Kidney (tissue), 14 donors: ENCODE results near the gene ZNF35. TPM values are rescaled to one million over a fixed set of nuclear protein-coding genes. Genes with fewer than 3 reads are reported as not detected.
A peak's percentile ranks its signal among the peaks of the same experiment; 100 is the strongest.

Source experiments
- DNase-seq, 5 donors: peaks; one replicate each; pipeline ENCODE4 v3.0.0-alpha.2; 2013 to 2020
- FAIRE-seq: peaks from 2 replicates; lab custom pipeline; 2012; peaks lifted over from hg19 to GRCh38; lab: Jason Lieb, UNC
- H3K27ac ChIP-seq, 2 donors: one replicate each; pipeline ENCODE4 v1.7.0; 2013; ENCODE audit warnings: low read depth in 2 of 2, low read length in 2 of 2, inconsistent platforms in 1 of 2
- H3K27me3 ChIP-seq: one replicate; pipeline ENCODE4 v1.7.1; 2013; ENCODE audit warnings: low read length, inconsistent platforms; ENCODE audit not compliant: control insufficient read depth, insufficient read depth
- H3K36me3 ChIP-seq, 3 donors: one replicate each; pipeline versions ENCODE4 v1.7.0 to v1.7.1; 2013; ENCODE audit warnings: low read length in 3 of 3, control low read depth in 1 of 3, inconsistent platforms in 1 of 3; ENCODE audit not compliant: insufficient read depth in 3 of 3, control insufficient read depth in 2 of 3
- H3K4me1 ChIP-seq, 3 donors: one replicate each; pipeline versions ENCODE4 v1.7.0 to v1.7.1; 2013; ENCODE audit warnings: low read length in 3 of 3, inconsistent platforms in 1 of 3, low read depth in 1 of 3; ENCODE audit not compliant: control insufficient read depth in 2 of 3, insufficient read depth in 2 of 3
- H3K4me3 ChIP-seq, 3 donors: one replicate each; pipeline versions ENCODE4 v1.7.0 to v1.8.1; 2013; ENCODE audit warnings: low read length in 3 of 3, control low read depth in 1 of 3, inconsistent platforms in 1 of 3
- H3K9ac ChIP-seq, 3 donors: one replicate each; pipeline versions ENCODE4 v1.7.0 to v1.7.1; 2013; ENCODE audit warnings: low read length in 3 of 3, control low read depth in 1 of 3, inconsistent platforms in 1 of 3
- H3K9me3 ChIP-seq, 3 donors: one replicate each; pipeline versions ENCODE4 v1.7.0 to v1.7.1; 2013; ENCODE audit warnings: low read length in 3 of 3, control low read depth in 1 of 3, inconsistent platforms in 1 of 3; ENCODE audit not compliant: control insufficient read depth in 2 of 3, insufficient read depth in 1 of 3
- intact Hi-C: fragments of 100-400 bp; cut with DNase I; formaldehyde crosslinking; loops from one replicate; pipeline ENCODE4 v1.11.1; 2022
- polyA plus RNA-seq: library from polyadenylated mRNA; stranded (reverse); fragments of 350-450 nt; fragmentation: Illumina TruSeq; extraction: RNeasy Lipid Tissue Mini Kit (QIAGEN cat#74804); gene quantifications from one replicate; pipeline ENCODE4 v1.2.3, GENCODE V29; 2014; ENCODE audit warnings: low read depth, low replicate concordance; ENCODE audit not compliant: insufficient read depth
- total RNA-seq: library from RNA; stranded (reverse); fragmentation: NEBNext Ultra II Directional; extraction: Animal tissue kit (Norgen Biotek cat#: 25700); gene quantifications from one replicate; pipeline ENCODE4 v1.2.1, GENCODE V29; 2021
- TF ChIP-seq, protein P1 (sequence below): IDR thresholded peaks from 3 replicates; pipeline ENCODE4 v1.5.1; 2012; ENCODE audit warnings: mild to moderate bottlenecking, moderate library complexity, borderline replicate concordance; ENCODE audit not compliant: insufficient read depth; ENCODE audit errors: extremely low read depth
- donor health status: control.
- donor health status: control.
- donor health status: control.
- donor health status: control.
- donor health status: control.
- donor health status: DM: yes; HTN: yes; CAD: no.
- donor health status: Normal renal cell carcinoma (clear cell type).

ZNF35 gene
- total and polyA plus RNA-seq, 2 donors from 2014 or later: 2.6 to 11.6 TPM

DNA sequence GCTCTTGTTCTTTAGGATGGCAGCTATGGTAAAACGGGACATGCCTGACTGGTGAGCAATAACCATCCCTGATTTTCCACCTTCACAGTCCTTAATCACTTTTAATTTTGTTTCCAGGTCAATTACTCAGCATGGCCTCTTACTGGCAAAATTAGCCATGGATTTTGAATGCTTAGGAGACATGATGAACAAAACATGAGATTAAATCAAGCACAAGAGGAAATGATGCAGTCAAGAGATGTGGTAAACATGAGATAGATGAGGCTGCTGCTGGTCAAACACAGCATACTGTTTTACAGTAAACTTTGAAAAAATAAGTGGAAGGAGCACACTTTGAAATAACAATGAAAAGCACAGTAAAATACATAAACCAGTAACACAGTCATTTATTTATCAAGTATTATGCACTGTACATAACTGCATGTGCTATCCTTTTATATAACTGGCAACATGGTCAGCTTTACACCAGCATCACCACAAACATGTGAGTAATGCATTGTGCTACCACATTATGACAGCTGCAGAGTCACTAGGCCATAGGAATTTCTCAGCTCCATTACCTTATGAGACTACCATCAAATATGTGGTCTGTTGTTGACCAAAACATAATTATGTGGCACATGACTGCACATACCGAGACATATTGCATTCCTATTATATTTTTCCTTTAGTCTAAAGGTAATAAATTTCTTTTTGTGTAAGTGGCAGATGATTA, 33.8 kb downstream of the ZNF35 start:
- Histone ChIP-seq H3K9me3 (peaks cover 0 to 3% (median 0%) of the 10 kb centered on the region in 3 donors), H3K36me3 (no peaks in the 10 kb centered on the region), H3K4me1 (peaks cover 0 to 5% (median 3%) of the 10 kb centered on the region in 3 donors), H3K9ac (no peak overlapping the region), H3K27ac (no peak overlapping the region), H3K27me3 (no peaks in the 10 kb centered on the region), H3K4me3 (no peak overlapping the region)
- TF ChIP-seq, protein P1, sequence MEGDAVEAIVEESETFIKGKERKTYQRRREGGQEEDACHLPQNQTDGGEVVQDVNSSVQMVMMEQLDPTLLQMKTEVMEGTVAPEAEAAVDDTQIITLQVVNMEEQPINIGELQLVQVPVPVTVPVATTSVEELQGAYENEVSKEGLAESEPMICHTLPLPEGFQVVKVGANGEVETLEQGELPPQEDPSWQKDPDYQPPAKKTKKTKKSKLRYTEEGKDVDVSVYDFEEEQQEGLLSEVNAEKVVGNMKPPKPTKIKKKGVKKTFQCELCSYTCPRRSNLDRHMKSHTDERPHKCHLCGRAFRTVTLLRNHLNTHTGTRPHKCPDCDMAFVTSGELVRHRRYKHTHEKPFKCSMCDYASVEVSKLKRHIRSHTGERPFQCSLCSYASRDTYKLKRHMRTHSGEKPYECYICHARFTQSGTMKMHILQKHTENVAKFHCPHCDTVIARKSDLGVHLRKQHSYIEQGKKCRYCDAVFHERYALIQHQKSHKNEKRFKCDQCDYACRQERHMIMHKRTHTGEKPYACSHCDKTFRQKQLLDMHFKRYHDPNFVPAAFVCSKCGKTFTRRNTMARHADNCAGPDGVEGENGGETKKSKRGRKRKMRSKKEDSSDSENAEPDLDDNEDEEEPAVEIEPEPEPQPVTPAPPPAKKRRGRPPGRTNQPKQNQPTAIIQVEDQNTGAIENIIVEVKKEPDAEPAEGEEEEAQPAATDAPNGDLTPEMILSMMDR: no peak
- intact Hi-C loops: no loop called here
- DNase-seq (no peak), FAIRE-seq (no peak)

DNA sequence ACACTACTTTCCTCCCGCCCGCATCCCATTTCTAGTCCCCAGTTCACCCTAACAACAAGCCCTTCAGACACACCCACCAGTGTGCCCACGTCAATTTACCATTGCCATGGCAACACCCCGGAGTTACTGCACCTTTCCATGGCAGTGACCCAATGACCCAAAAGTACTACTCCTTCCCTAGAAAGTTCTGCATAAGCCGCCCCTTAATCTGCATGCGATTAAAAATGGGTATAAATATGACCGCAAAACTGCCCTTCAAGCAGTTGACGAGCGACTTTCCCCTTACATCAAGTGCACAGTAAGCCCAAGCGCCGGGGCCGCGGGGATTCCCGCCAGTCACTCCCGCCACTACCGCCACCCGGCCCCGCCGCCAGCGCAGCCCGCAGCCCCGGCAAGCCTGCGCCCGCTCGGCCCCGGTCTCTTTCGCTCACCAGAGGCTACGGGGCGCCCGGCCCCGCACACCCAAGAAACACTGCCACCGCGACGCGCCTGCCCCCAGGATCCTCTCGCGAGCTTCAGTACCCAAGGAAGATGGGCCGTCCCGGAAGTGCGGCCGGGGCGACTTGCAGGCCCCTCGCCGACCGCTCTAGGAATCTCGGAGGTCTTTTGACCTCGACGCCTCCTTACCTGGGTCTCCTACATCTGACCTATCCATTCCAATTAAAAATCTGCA, 36.7 kb downstream of the ZNF35 start:
- Histone ChIP-seq H3K4me3 (peak overlapping the region; percentile 71 to 74 (median 72)), H3K27me3 (no peaks in the 10 kb centered on the region), H3K36me3 (no peaks in the 10 kb centered on the region), H3K27ac (no peak overlapping the region), H3K9me3 (peaks cover 0 to 3% (median 0%) of the 10 kb centered on the region in 3 donors), H3K9ac (peak overlapping the region in 2 of 3 donors; percentile 35 to 38), H3K4me1 (peaks cover 0 to 5% (median 3%) of the 10 kb centered on the region in 3 donors)
- FAIRE-seq: no peak
- DNase-seq: peak; percentile 80 to 93 (median 87)
- intact Hi-C loops: no loop called here
- TF ChIP-seq, protein P1: no peak

DNA sequence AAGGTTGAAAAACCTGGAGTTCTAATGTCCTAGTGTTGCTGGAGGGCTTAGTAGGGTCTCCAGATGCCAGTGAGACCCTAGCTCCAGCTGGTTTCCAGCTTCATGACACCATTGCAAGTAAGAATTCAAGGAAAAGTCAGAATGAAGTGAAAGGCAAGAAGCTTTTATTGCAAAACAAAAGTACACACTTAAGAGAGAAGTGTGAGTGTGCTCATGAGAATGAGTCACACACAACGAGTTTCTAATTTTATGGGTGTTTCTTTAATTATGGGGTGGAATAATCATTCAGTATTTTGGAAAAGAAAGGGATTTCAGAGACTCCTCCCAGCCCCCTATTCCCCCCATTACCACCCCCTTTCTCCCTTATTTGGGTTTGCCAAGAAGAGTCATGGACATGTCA, 39.4 kb downstream of the ZNF35 start:
- TF ChIP-seq, protein P1: no peak
- Histone ChIP-seq H3K27me3 (no peaks in the 10 kb centered on the region), H3K36me3 (no peaks in the 10 kb centered on the region), H3K4me3 (no peak overlapping the region), H3K9ac (no peak overlapping the region), H3K27ac (no peak overlapping the region), H3K9me3 (peaks cover 0 to 4% (median 0%) of the 10 kb centered on the region in 3 donors), H3K4me1 (peaks cover 0 to 5% (median 3%) of the 10 kb centered on the region in 3 donors)
- DNase-seq (no peak), FAIRE-seq (no peak)
- intact Hi-C loops: no loop called here

Other genes with a start within 250 kb of the ZNF35 start
- 19.6 TPM for gene ZNF445, start 171.1 kb upstream of the ZNF35 start, total RNA-seq
- 2.3 TPM for gene ZNF445, start 171.1 kb upstream of the ZNF35 start, polyA plus RNA-seq
- gene ZKSCAN7, start 93.5 kb upstream of the ZNF35 start, total RNA-seq: 7.9 TPM
- 2.2 TPM for gene ZKSCAN7, start 93.5 kb upstream of the ZNF35 start, polyA plus RNA-seq
- gene ZNF660, start 63.8 kb upstream of the ZNF35 start, total RNA-seq: 5.3 TPM
- 0.69 TPM for gene ZNF660, start 63.8 kb upstream of the ZNF35 start, polyA plus RNA-seq
- 19.3 TPM for gene ZNF197, start 23.7 kb upstream of the ZNF35 start, total RNA-seq
- gene ZNF197, start 23.7 kb upstream of the ZNF35 start, polyA plus RNA-seq: 6.1 TPM
- gene ZNF502, start 63.9 kb downstream of the ZNF35 start, total RNA-seq: 6.0 TPM
- 2.3 TPM for gene ZNF502, start 63.9 kb downstream of the ZNF35 start, polyA plus RNA-seq
- 4.2 TPM for gene ZNF501, start 80.9 kb downstream of the ZNF35 start, total RNA-seq
- gene ZNF501, start 80.9 kb downstream of the ZNF35 start, polyA plus RNA-seq: 1.5 TPM
- 27.6 TPM for gene KIAA1143, start 112.9 kb downstream of the ZNF35 start, total RNA-seq
- 8.3 TPM for gene KIAA1143, start 112.9 kb downstream of the ZNF35 start, polyA plus RNA-seq
- 0.72 TPM for gene KIF15, start 113.1 kb downstream of the ZNF35 start, total RNA-seq
- gene KIF15, start 113.1 kb downstream of the ZNF35 start, polyA plus RNA-seq: 0.32 TPM
- 17.7 TPM for gene TMEM42, start 213.2 kb downstream of the ZNF35 start, total RNA-seq
- 33.6 TPM for gene TMEM42, start 213.2 kb downstream of the ZNF35 start, polyA plus RNA-seq
- not detected for gene TGM4, start 225.9 kb downstream of the ZNF35 start, total RNA-seq
- gene TGM4, start 225.9 kb downstream of the ZNF35 start, polyA plus RNA-seq: not detected